DMS53 treated with DMSO at 0.1 percent for 48 hours (cell line): ENCODE measurements around the gene ETFBKMT.
"Not testable (repeated sequence)": the region's sequence is repeated elsewhere in the genome, so short reads cannot be mapped to it uniquely, and the experiment has no call there.

ENCODE experiments used
- DNase-seq: peaks from one replicate; lab custom pipeline; 2025; ENCODE audit not compliant: unreplicated experiment; lab: John Stamatoyannopoulos, UW

ETFBKMT gene

GRCh38 chr12:31716998-31717397 lies 57.5 kb downstream of the ETFBKMT start:
- not testable (repeated sequence) for DNase-seq

GRCh38 chr12:31718542-31719198 lies 59.2 kb downstream of the ETFBKMT start:
- not testable (repeated sequence) for DNase-seq

GRCh38 chr12:31722580-31722979 lies 63.1 kb downstream of the ETFBKMT start:
- DNase-seq = no peak
